K562 (cell line): ENCODE data around the gene FOXD2. TPM values are rescaled to one million over a fixed set of nuclear protein-coding genes. Genes with fewer than 3 reads are reported as not detected.

Experiments
- ATF7 ChIP-seq: fragments of 450-650 bp; IDR thresholded peaks from 2 replicates; pipeline ENCODE4 v1.7.1; 2014; ENCODE audit warnings: mild to moderate bottlenecking, moderate library complexity
- BRCA1 ChIP-seq, 2 experiments: fragments of 450-650 bp in 1 of 2; sonication (generic) in 1 of 2; formaldehyde crosslinking in 1 of 2; IDR thresholded peaks; 2 replicates each; pipeline versions ENCODE4 v1.5.0 to v1.6.1; 2017 to 2020; ENCODE audit warnings: mild to moderate bottlenecking in 1 of 2, missing genetic modification reagents in 1 of 2
- ETV6 ChIP-seq, 3 experiments: fragments of 150-350 bp in 1 of 3; sonication (generic) in 1 of 3; formaldehyde crosslinking in 1 of 3; IDR thresholded peaks; 2 replicates each; pipeline versions ENCODE4 v1.6.1 to v1.8.0; 2014 to 2022; ENCODE audit warnings: borderline replicate concordance in 2 of 3, low read depth in 2 of 3, antibody characterized with exemption in 1 of 3, low read length in 1 of 3, mild to moderate bottlenecking in 1 of 3, missing genetic modification reagents in 1 of 3
- JUN ChIP-seq, 2 experiments: sonication (generic) in 1 of 2; formaldehyde crosslinking in 1 of 2; IDR thresholded peaks; 2 replicates each; pipeline versions ENCODE4 v1.6.1 to v1.8.0; 2012 to 2022; ENCODE audit warnings: borderline replicate concordance in 2 of 2, mild to moderate bottlenecking in 2 of 2, improper control_type of control experiment in 1 of 2, low read depth in 1 of 2, low read length in 1 of 2, missing genetic modification reagents in 1 of 2
- JUND ChIP-seq, 2 experiments: IDR thresholded peaks; 2 replicates in 1 of 2; 3 replicates in 1 of 2; pipeline ENCODE4 v1.6.1; 2011; ENCODE audit warnings: borderline replicate concordance in 2 of 2, low read depth in 2 of 2, low read length in 2 of 2, improper control_type of control experiment in 1 of 2, missing biosample characterization in 1 of 2, missing genetic modification characterization in 1 of 2, missing genetic modification reagents in 1 of 2
- SMAD2 ChIP-seq: fragments of 150-350 bp; IDR thresholded peaks from 2 replicates; pipeline ENCODE4 v1.6.1; 2014; ENCODE audit warnings: low read depth, mild to moderate bottlenecking, low read length
- SMAD4 ChIP-seq: fragments of 250-450 bp; sonication (Bioruptor Pico); conservative IDR thresholded peaks from 2 replicates; pipeline ENCODE4 v1.8.0; 2021; ENCODE audit warnings: inconsistent platforms, mild to moderate bottlenecking, moderate library complexity
- polyA plus RNA-seq, 8 experiments: library from polyadenylated mRNA; depleted of rRNA in 4 of 8; stranded (reverse) in 5 of 8; unstranded in 3 of 8; fragments of >200 nt; fragmentation: Nextera tagmentation in 2 of 8; fragmentation: Illumina TruSeq in 1 of 8; extraction: Ambion mirVana in 2 of 8; extraction: Trizol in 1 of 8; gene quantifications; 2 replicates each; pipeline versions ENCODE4 v1.2.1 to v1.2.3, GENCODE V29; 2011 to 2014; ENCODE audit warnings: inconsistent platforms in 1 of 8, missing spikeins in 1 of 8
- total RNA-seq, 7 experiments: library from RNA; depleted of rRNA in 6 of 7; stranded (reverse); fragments of >200 nt in 6 of 7; fragmentation: Illumina TruSeq in 2 of 7; extraction: Trizol in 2 of 7; gene quantifications; 2 replicates each; pipeline versions ENCODE4 v1.2.1 to v1.2.3, GENCODE V29; 2011 to 2021; ENCODE audit warnings: low replicate concordance in 1 of 7
- TF ChIP-seq, protein P1 (sequence below): sonication (generic); formaldehyde crosslinking; IDR thresholded peaks from 2 replicates; pipeline ENCODE4 v1.8.1; 2023; ENCODE audit warnings: mild to moderate bottlenecking, missing genetic modification reagents, moderate library complexity
- TF ChIP-seq, protein P2 (sequence below): fragments of 250-450 bp; sonication (Bioruptor Pico); IDR thresholded peaks from 2 replicates; pipeline ENCODE4 v1.8.0; 2022; ENCODE audit warnings: inconsistent platforms
- TF ChIP-seq, protein P3 (sequence below): IDR thresholded peaks from 2 replicates; pipeline ENCODE4 v1.6.1; 2011; ENCODE audit warnings: borderline replicate concordance, low read depth, mild to moderate bottlenecking, moderate library complexity, low read length; ENCODE audit not compliant: insufficient read depth, poor library complexity, severe bottlenecking
- TF ChIP-seq, protein P4 (sequence below): fragments of 250-450 bp; sonication (Bioruptor Pico); IDR thresholded peaks from 2 replicates; pipeline ENCODE4 v1.5.0; 2022; ENCODE audit warnings: mild to moderate bottlenecking
- TF ChIP-seq, protein P5 (sequence below): sonication (generic); formaldehyde crosslinking; IDR thresholded peaks from 2 replicates; pipeline ENCODE4 v1.8.1; 2023; ENCODE audit warnings: mild to moderate bottlenecking, missing genetic modification reagents

Gene FOXD2
- total and polyA plus RNA-seq, 9 of the 15 experiments (the other 6 are each of a cell fraction or from before 2014, with no cell fraction given): 0.06 to 1.2 (median 0.22) TPM

DNA sequence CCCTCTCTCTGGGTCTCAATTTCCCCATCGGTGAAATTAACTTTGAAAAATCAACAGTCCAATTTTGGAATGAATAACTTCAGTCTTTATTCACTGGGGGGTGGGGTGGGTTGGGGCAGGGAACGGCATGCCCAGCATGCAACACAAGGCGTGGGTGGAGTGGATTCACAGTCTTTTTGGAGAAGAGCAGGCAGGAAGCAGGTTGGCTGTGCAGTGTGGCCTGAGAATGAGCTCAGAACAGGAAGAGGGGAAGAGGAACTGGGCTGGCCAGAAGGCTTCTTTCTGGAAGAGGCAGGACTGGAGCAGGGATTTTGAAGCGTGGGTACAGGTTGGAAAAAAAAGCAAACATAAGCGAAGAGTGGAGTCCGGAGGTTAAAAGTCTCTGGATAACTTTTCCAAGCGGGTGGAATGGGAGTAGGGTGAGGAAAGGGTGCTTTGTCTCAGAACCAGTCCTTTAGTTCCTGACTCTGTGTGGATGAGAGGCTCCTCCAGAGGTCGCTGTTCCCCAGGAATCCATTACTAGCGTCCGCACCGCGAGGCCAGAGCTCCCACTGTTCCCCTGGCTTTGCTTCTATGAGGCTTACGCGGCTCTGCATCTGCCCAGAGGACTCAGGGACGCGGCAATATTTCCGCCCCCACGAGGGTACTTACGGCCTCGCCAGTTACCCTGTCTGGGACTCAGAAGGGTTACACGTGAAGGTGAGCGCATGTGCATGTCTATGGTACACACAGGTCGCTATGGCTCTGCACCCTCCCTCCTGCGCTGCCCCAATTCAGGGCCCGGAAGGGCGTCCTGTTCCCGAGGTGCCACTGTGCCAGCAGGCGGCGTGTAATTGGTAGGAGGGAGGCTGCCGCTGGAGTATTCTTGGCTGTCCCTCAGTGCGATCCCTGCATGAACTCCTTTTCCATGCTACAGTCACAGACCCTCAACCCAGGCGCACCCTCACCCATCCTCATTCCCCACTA, 5.5 kb upstream of the FOXD2 start (continued):
- TF ChIP-seq SMAD2: no peak
- no peak; the same call in 1 of the 2 replicates for TF ChIP-seq JUND (IDR thresholded peaks at IDR 0.05; ENCODE audit: borderline replicate concordance, low read depth, low read length)
- TF ChIP-seq JUND (tag; IDR thresholded peaks at IDR 0.05; ENCODE audit: borderline replicate concordance, low read depth, low read length): peak; percentile 16; the same call in 1 of the 3 replicates
- TF ChIP-seq JUN (IDR thresholded peaks at IDR 0.05; ENCODE audit: borderline replicate concordance, low read depth, low read length): no peak
- TF ChIP-seq JUN (CRISPR knock-in tag; IDR thresholded peaks at IDR 0.05; ENCODE audit: borderline replicate concordance): no peak
- TF ChIP-seq, protein P1, sequence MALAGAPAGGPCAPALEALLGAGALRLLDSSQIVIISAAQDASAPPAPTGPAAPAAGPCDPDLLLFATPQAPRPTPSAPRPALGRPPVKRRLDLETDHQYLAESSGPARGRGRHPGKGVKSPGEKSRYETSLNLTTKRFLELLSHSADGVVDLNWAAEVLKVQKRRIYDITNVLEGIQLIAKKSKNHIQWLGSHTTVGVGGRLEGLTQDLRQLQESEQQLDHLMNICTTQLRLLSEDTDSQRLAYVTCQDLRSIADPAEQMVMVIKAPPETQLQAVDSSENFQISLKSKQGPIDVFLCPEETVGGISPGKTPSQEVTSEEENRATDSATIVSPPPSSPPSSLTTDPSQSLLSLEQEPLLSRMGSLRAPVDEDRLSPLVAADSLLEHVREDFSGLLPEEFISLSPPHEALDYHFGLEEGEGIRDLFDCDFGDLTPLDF (CRISPR knock-in tag): no peak
- TF ChIP-seq, protein P2, sequence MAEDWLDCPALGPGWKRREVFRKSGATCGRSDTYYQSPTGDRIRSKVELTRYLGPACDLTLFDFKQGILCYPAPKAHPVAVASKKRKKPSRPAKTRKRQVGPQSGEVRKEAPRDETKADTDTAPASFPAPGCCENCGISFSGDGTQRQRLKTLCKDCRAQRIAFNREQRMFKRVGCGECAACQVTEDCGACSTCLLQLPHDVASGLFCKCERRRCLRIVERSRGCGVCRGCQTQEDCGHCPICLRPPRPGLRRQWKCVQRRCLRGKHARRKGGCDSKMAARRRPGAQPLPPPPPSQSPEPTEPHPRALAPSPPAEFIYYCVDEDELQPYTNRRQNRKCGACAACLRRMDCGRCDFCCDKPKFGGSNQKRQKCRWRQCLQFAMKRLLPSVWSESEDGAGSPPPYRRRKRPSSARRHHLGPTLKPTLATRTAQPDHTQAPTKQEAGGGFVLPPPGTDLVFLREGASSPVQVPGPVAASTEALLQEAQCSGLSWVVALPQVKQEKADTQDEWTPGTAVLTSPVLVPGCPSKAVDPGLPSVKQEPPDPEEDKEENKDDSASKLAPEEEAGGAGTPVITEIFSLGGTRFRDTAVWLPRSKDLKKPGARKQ (CRISPR knock-in tag): peak; percentile 69; the same call in 1 of the 2 replicates
- no peak for TF ChIP-seq ETV6 (IDR thresholded peaks at IDR 0.05; ENCODE audit: borderline replicate concordance in 1 of 2, low read depth in 2 of 2, low read length in 1 of 2)
- no peak for TF ChIP-seq ETV6 (CRISPR knock-in tag; IDR thresholded peaks at IDR 0.05; ENCODE audit: borderline replicate concordance)
- peak; percentile 32; the same call in 1 of the 2 replicates for TF ChIP-seq ATF7
- TF ChIP-seq, protein P3, sequence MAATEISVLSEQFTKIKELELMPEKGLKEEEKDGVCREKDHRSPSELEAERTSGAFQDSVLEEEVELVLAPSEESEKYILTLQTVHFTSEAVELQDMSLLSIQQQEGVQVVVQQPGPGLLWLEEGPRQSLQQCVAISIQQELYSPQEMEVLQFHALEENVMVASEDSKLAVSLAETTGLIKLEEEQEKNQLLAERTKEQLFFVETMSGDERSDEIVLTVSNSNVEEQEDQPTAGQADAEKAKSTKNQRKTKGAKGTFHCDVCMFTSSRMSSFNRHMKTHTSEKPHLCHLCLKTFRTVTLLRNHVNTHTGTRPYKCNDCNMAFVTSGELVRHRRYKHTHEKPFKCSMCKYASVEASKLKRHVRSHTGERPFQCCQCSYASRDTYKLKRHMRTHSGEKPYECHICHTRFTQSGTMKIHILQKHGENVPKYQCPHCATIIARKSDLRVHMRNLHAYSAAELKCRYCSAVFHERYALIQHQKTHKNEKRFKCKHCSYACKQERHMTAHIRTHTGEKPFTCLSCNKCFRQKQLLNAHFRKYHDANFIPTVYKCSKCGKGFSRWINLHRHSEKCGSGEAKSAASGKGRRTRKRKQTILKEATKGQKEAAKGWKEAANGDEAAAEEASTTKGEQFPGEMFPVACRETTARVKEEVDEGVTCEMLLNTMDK: peak; percentile 60
- no peak for TF ChIP-seq BRCA1 (IDR thresholded peaks at IDR 0.05)
- TF ChIP-seq BRCA1 (CRISPR knock-in tag; IDR thresholded peaks at IDR 0.05): no peak
- TF ChIP-seq, protein P4, sequence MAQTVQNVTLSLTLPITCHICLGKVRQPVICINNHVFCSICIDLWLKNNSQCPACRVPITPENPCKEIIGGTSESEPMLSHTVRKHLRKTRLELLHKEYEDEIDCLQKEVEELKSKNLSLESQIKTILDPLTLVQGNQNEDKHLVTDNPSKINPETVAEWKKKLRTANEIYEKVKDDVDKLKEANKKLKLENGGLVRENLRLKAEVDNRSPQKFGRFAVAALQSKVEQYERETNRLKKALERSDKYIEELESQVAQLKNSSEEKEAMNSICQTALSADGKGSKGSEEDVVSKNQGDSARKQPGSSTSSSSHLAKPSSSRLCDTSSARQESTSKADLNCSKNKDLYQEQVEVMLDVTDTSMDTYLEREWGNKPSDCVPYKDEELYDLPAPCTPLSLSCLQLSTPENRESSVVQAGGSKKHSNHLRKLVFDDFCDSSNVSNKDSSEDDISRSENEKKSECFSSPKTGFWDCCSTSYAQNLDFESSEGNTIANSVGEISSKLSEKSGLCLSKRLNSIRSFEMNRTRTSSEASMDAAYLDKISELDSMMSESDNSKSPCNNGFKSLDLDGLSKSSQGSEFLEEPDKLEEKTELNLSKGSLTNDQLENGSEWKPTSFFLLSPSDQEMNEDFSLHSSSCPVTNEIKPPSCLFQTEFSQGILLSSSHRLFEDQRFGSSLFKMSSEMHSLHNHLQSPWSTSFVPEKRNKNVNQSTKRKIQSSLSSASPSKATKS: no peak
- TF ChIP-seq, protein P5, sequence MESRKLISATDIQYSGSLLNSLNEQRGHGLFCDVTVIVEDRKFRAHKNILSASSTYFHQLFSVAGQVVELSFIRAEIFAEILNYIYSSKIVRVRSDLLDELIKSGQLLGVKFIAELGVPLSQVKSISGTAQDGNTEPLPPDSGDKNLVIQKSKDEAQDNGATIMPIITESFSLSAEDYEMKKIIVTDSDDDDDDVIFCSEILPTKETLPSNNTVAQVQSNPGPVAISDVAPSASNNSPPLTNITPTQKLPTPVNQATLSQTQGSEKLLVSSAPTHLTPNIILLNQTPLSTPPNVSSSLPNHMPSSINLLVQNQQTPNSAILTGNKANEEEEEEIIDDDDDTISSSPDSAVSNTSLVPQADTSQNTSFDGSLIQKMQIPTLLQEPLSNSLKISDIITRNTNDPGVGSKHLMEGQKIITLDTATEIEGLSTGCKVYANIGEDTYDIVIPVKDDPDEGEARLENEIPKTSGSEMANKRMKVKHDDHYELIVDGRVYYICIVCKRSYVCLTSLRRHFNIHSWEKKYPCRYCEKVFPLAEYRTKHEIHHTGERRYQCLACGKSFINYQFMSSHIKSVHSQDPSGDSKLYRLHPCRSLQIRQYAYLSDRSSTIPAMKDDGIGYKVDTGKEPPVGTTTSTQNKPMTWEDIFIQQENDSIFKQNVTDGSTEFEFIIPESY: peak; percentile 68
- TF ChIP-seq SMAD4 (CRISPR knock-in tag): no peak
